Heart left ventricle (tissue), 13 donors: ENCODE results near the gene RUNX3.

Experiments used
- POLR2A ChIP-seq, 2 donors: fragments of 450-650 bp; IDR thresholded peaks; one replicate each; pipeline ENCODE4 v1.6.1; 2017; ENCODE audit warnings: antibody characterized with exemption in 2 of 2, mild to moderate bottlenecking in 2 of 2, moderate library complexity in 2 of 2
- TF ChIP-seq, protein P1 (sequence below), 12 donors: fragments of 200-600 bp; sonication (generic) in 4 of 12; IDR thresholded peaks; one replicate each; pipeline versions ENCODE4 v1.5.0 to v1.8.0; 2018 to 2022; ENCODE audit warnings: antibody characterized with exemption in 12 of 12, mild to moderate bottlenecking in 5 of 12
- donor health status: ischemic (EF 13 %, LVEDD 7.1; RV severe dilation, severe dysfunction).
- donor health status: DM: no; HTN: yes; CAD: no.
- donor health status: DM: no; HTN: no; CAD: no.
- donor health status: ischemic (EF 25% LVEDD 6.9; RV normal size, moderate dysfunction).
- donor health status: ischemic (EF 25% LVEDD 5.7; RV mildly dilated, moderate dysfunction).
- donor health status: ischemic (EF 35%, LVEDD 5.7; RV mildly dilated, moderate dysfunction).
- donor health status: nonischemic (EF 11% LVEDD 7.7; RV severe dilation, severe dysfunction).
- donor health status: DM: yes; HTN: yes; CAD: no.
- donor health status: PGD.
- donor health status: ischemic (EF 29% LVEDD 5.4; RV normal size, mild dysfunction).
- donor health status: nonischemic (EF 23%, LVEDD 6.1; RV moderate dilation, normal function).

DNA sequence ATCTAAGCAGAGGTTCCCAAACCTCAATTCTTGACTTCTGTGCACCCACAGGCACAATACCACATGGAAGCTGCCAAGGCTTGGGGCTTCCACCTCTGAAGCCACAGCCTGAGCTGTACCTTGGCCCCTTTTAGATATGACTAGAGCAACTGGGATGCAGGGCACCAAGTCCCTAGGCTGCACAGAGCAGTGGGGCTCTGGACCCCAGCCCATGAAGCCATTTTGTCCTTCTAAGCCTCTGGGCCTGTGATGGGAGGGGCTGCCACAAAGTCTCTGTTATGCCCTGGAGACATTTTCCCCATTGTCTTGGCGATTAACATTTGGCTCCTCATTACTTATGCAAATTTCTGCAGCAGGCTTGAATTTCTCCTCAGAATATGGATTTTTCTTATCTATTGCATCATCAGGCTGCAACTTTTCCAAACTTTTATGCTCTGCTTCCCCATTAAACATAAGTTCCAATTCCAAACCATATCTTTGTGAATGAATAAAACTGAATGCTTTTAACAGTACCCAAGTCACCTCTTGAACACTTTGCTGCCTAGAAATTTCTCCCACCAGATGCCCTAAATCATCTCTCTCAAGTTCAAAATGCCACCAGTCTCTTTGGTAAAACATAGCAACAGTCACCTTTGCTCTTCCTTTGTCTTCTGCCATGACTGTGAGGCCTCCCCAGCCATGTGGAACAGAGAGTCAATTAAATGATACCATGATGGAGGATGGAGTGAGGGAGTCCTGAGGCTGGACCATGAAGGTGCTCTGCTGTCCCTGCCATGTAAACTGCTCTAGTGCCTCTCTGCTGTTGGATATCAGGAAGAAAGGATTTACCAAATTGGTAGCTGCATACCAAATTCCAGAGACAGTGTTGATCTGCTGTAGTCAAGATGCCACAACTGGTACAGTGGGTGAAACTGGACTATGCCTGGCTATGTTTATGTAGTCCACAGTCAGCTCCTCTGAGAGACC lies 37.6 kb downstream of the RUNX3 start:
- no peak for TF ChIP-seq POLR2A (IDR thresholded peaks at IDR 0.05)
- TF ChIP-seq, protein P1, sequence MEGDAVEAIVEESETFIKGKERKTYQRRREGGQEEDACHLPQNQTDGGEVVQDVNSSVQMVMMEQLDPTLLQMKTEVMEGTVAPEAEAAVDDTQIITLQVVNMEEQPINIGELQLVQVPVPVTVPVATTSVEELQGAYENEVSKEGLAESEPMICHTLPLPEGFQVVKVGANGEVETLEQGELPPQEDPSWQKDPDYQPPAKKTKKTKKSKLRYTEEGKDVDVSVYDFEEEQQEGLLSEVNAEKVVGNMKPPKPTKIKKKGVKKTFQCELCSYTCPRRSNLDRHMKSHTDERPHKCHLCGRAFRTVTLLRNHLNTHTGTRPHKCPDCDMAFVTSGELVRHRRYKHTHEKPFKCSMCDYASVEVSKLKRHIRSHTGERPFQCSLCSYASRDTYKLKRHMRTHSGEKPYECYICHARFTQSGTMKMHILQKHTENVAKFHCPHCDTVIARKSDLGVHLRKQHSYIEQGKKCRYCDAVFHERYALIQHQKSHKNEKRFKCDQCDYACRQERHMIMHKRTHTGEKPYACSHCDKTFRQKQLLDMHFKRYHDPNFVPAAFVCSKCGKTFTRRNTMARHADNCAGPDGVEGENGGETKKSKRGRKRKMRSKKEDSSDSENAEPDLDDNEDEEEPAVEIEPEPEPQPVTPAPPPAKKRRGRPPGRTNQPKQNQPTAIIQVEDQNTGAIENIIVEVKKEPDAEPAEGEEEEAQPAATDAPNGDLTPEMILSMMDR (IDR thresholded peaks at IDR 0.05), result no peak
